ENCODE data around the gene DICER1.
A peak's percentile ranks its signal among the peaks of the same experiment; 100 is the strongest.
"Not testable (repeated sequence)": the region's sequence is repeated elsewhere in the genome, so short reads cannot be mapped to it uniquely, and the experiment has no call there.

DICER1 gene

GRCh38 chr14:95184413-95184790 is 27.1 kb upstream of the DICER1 start:
- DNase-seq (ENCODE audit: low spot score) = no peak

GRCh38 chr14:95183532-95184412 is 26.4 kb upstream of the DICER1 start:
- DNase-seq (ENCODE audit: low spot score) = no peak

GRCh38 chr14:95183082-95183481 is 25.8 kb upstream of the DICER1 start:
- no peak for DNase-seq (ENCODE audit: low spot score)

GRCh38 chr14:95182379-95182778 is 25.1 kb upstream of the DICER1 start:
- no peak for DNase-seq (ENCODE audit: low spot score)

GRCh38 chr14:95180966-95181741 is 23.8 kb upstream of the DICER1 start:
- DNase-seq (ENCODE audit: low spot score) = no peak

GRCh38 chr14:95175670-95176069 is 18.3 kb upstream of the DICER1 start:
- not testable (repeated sequence) for DNase-seq (ENCODE audit: low spot score)

GRCh38 chr14:95174184-95174792 is 17.0 kb upstream of the DICER1 start:
- no peak for DNase-seq (ENCODE audit: low spot score)

- no peak for DNase-seq (ENCODE audit: low spot score)
Measured at GRCh38 chr14:95173518-95173917, 16.2 kb upstream of the DICER1 start.

- DNase-seq (ENCODE audit: low spot score) = no peak
Measured at GRCh38 chr14:95167177-95167576, 9.8 kb upstream of the DICER1 start.

- DNase-seq (ENCODE audit: low spot score) = no peak
Measured at GRCh38 chr14:95165517-95165916, 8.2 kb upstream of the DICER1 start.

- no peak for DNase-seq (ENCODE audit: low spot score)
Measured at GRCh38 chr14:95164506-95164905, 7.2 kb upstream of the DICER1 start.

- no peak for DNase-seq (ENCODE audit: low spot score)
Measured at GRCh38 chr14:95163666-95164065, 6.3 kb upstream of the DICER1 start.

- DNase-seq (ENCODE audit: low spot score) = no peak
Measured at GRCh38 chr14:95163132-95163531, 5.8 kb upstream of the DICER1 start.

GRCh38 chr14:95162641-95163040 is 5.3 kb upstream of the DICER1 start:
- DNase-seq (ENCODE audit: low spot score) = no peak

- no peak for DNase-seq (ENCODE audit: low spot score)
Measured at GRCh38 chr14:95157048-95157326, 342 bp downstream of the DICER1 start.

- DNase-seq (ENCODE audit: low spot score) = peak; percentile 17
Measured at GRCh38 chr14:95156161-95157047, 925 bp downstream of the DICER1 start.

- DNase-seq (ENCODE audit: low spot score) = no peak
Measured at GRCh38 chr14:95155045-95155444, 2.3 kb downstream of the DICER1 start.

- no peak for DNase-seq (ENCODE audit: low spot score)
Measured at GRCh38 chr14:95153866-95154265, 3.5 kb downstream of the DICER1 start.

- DNase-seq (ENCODE audit: low spot score) = no peak
Measured at GRCh38 chr14:95151561-95151960, 5.8 kb downstream of the DICER1 start.

GRCh38 chr14:95150910-95151309 is 6.4 kb downstream of the DICER1 start:
- DNase-seq (ENCODE audit: low spot score) = no peak

- no peak for DNase-seq (ENCODE audit: low spot score)
Measured at GRCh38 chr14:95149441-95149840, 7.9 kb downstream of the DICER1 start.

GRCh38 chr14:95147597-95147996 is 9.7 kb downstream of the DICER1 start:
- no peak for DNase-seq (ENCODE audit: low spot score)
